Fibroblast of lung (primary cell): ENCODE results near the gene SORCS2.

ENCODE experiments used
- CTCF ChIP-seq, 2 donors: IDR thresholded peaks in 1 of 2; conservative IDR thresholded peaks in 1 of 2; 1 replicate in 1 of 2; 2 replicates in 1 of 2; pipeline ENCODE4 v1.5.1; 2011 to 2012; ENCODE audit warnings: low read length in 2 of 2, control low read depth in 1 of 2, inconsistent platforms in 1 of 2, low read depth in 1 of 2, mild to moderate bottlenecking in 1 of 2
- EZH2 ChIP-seq: IDR thresholded peaks from 2 replicates; pipeline ENCODE4 v1.5.1; 2012; ENCODE audit warnings: low read length, control low read depth, mild to moderate bottlenecking; ENCODE audit errors: missing control alignments

- TF ChIP-seq CTCF (conservative IDR thresholded peaks at IDR 0.05 in 1 of 2, IDR thresholded peaks at IDR 0.05 in 1 of 2; ENCODE audit: low read depth in 1 of 2, low read length in 2 of 2) (no peak), EZH2 (no peak)
Observed at GRCh38 chr4:7524064-7524682, 331.8 kb downstream of the SORCS2 start.
